Activated CD8-positive, alpha-beta memory T cell treated with anti-CD3 and anti-CD28 coated beads for 36 hours (primary cell): ENCODE measurements around the gene TAOK1. TPM values are rescaled to one million over a fixed set of nuclear protein-coding genes. Genes with fewer than 3 reads are reported as not detected.

Experiments used
- CTCF ChIA-PET: fragments of 350-600 bp; sonication (Branson Sonifier 250); formaldehyde crosslinking; loops from one replicate; lab custom pipeline; 2021; ENCODE audit warnings: antibody characterized with exemption; lab: Charles Lee
- POLR2A ChIA-PET: fragments of 350-600 bp; sonication (Branson Sonifier 250); formaldehyde crosslinking; loops from one replicate; lab custom pipeline; 2021; ENCODE audit warnings: antibody characterized with exemption; lab: Charles Lee
- total RNA-seq, 2 experiments: library from RNA; stranded (reverse); gene quantifications; one replicate each; pipeline ENCODE4 v1.2.3, GENCODE V29; 2021

The TAOK1 gene
- total RNA-seq, 2 experiments from 2014 or later = 34.8 to 37.0 TPM

DNA sequence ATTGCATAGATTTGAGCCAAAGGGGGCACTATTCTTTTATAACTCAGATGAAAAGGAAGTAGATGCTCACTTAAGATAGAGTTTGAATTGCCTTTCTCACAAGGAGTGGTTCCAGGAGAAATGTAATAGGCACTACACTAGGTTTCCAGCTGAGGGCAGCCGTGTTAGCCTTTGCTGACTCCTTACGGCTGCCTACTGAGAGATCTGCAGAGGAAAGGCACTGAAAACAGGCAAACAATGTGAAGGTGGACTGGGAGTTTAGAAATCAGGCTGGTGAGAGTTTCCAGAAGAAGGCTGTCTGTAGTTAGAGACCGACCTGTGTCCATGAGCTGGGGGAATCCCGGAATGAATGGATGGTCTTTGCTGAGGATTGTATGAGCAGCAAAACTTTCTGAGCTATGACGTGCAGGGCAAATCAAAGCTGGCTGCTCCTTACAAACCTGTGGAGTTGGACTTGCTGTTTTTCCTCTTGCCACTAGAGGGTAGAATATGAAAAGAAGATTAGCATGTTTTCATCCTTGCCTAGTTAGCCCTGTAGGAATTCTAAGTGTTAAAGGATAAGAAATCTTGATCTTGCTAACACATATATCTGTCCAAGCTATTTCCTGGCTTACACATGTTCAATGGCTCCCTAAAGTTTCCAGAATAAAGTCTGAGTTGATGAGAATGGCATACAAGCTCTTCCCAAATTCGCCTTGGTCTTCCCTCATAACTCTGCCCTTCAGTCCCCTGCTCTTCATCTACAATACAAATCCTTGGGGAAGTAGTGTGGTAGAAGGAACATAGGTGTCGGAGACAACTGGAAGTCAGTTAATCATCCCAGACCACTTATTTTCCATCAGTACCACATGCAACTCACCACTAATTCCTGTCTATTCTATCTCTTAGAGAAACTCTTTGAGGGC, 20.1 kb upstream of the TAOK1 start:
- POLR2A ChIA-PET = interaction anchor here (1.0 kb wide), 1 partner anchor 197 kb away, joined by 4 read pairs; the partner anchor contains the start of gene ABHD15

DNA sequence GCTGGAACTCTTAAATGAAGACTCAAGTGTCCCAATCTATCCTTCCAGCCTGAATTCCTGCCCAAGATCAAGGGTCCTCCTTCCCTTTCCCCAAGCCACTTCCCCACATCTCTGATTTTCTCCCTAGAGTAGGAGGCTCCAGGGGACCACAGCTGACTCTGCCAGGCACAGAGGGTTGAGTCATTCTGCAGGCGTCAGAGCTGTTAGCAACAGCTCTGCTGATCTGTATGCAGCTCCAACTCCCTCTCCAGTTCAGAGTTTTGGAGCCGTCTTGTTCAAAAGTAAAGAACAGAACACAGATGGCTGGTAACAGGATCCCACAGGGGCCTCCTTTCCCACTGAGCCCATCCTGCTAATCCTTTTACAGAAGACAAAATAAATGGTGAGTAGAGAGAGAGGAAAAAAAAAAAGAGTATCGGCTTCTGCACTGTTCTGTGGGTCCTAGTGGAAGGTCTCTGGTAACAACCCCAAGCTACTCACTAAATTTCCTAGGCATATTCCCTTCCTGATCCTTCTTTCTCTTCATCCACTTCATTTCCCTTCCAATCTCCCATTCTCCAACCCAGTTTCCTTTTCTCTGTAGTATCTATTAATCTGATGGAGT, 13.4 kb upstream of the TAOK1 start:
- CTCF ChIA-PET = interaction anchor here (0.6 kb wide), 1 partner anchor 29 kb away, joined by 3 read pairs; no protein-coding TSS in a partner anchor
- POLR2A ChIA-PET = no interaction called here

More for the DNA sequence above, 20.1 kb upstream of the TAOK1 start:
- CTCF ChIA-PET = interaction anchor here (0.5 to 1.9 kb wide), 29 partner anchors 11 to 269 kb away, joined by 3 to 12 read pairs (median 4); partner anchors contain the start of gene TAOK1

DNA sequence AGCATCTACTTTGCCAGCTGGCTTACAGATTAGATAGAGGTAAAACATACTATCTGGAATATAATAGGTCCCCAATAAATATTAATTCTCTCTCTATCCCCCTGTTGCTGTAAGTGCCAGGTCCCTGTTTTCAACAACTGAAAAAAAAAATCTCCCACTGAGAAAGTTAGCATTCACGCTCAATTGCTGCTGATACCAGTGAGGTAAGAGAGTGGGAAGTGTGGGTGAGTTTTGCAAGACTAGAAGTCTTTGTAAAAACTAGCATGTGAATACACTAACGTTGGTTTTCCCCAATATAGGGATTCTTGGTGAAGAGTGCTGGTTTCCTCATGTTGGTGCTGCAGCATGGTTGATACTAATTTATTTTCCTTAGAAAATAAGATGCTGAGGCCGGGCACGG, 11.7 kb upstream of the TAOK1 start:
- CTCF ChIA-PET = interaction anchor here (0.7 kb wide), 1 partner anchor 904 kb away, joined by 3 read pairs; no protein-coding TSS in a partner anchor
- POLR2A ChIA-PET = no interaction called here

DNA sequence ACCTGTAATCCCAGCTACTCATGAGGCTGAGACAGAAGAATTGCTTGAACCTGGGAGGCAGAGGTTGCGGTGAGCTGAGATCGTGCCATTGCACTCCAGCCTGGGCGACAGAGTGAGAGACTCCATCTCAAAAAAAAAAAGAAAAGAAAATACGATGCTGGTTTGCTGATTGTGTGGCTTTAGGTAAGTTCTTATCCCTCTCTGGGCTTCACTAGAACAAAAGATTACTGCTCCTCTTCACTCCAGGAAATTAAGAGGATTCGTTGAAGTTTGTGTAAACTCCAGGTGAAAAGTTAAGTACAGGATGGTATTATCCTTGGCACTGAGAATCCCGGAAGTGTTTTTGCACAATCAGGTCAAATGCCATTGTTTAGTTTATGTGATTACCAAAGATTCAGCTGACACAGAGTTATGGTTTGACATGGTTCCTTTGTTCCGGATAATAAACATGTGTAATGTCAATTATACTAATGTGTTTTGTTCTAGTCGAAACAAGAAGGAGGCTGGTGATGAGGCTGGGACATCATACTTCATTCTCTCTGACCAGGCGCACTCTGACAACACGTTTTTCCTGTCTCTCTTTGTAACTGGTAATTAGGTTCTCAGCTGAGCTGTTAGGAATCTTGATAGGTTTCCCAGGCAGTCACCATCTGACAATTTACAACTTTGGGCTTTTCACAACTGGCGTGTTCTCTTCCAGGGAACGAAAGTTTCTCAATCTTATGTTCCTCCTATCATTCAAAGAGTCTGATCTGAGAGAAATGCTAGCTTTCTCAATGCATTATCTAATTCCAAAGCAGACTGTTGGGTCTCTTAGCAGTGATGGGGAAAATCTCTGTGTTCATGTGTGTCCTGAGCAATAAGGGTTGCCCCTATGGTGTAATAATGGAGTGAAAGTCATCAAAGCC, 10.8 kb upstream of the TAOK1 start:
- POLR2A ChIA-PET = no interaction called here
- CTCF ChIA-PET = interaction anchor here (0.5 kb wide), 1 partner anchor 398 kb away, joined by 3 read pairs; no protein-coding TSS in a partner anchor

DNA sequence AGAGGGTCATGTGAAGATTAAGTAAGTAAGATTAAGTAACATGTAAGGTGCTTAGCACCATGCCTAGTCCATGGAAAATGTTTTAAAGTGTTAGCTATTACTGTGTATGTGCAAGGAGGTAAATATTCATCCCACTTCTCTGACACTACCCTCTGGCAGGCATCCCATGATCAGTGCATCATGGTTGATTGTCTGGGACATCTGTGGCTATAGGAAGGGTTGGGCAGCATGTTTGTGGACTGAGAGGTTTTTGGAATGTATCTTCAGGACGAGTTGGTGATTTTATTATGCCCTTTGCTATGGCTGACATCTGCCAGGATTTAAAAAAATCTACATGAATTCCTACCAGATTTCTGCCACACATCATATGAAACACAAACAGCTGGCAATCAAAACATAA, 6.5 kb upstream of the TAOK1 start:
- CTCF ChIA-PET = interaction anchor here (0.9 to 1.5 kb wide), 2 partner anchors 14 to 71 kb away, joined by 3 to 4 read pairs; no protein-coding TSS in a partner anchor
- POLR2A ChIA-PET = no interaction called here

DNA sequence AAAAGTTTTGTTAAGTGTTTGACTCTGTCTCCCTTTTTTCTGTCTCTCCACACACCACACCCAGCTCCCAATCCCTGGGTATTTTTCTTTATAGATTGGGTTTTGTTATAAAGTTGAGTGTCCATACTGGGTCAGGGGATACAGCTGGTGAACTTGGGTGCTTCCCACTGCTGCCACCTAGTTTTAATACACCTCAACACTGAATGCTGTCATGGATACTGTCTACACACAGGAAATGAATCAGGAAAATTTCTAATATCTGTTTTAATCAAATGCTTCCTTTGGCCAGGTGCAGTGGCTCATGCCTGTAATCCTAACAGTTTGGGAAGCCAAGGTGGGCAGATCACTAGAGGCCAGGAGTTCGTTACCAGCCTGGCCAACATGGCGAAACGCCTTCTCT, 5.3 kb upstream of the TAOK1 start:
- CTCF ChIA-PET = interaction anchor here (0.6 kb wide), 1 partner anchor 83 kb away, joined by 3 read pairs; no protein-coding TSS in a partner anchor
- POLR2A ChIA-PET = interaction anchor here (0.5 kb wide), 1 partner anchor 46 kb away, joined by 3 read pairs; no protein-coding TSS in a partner anchor

DNA sequence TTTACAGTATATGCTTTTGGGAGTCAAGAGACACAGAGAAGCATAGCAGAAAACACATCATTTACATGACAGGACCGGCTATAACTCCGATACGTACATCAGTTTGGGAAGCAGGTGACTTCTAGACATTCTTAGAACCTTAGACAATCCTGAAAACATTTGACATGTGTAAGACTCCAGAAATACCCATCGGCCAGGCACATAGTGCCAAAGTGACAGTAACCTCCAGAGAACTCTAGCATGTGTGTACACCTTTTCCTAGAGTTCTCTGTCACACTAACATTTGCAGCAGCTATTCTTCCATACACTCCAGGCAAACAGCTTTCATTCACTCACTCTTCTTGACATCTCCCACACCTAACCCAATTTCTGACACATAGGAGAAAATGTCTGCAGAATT, 3.4 kb upstream of the TAOK1 start:
- CTCF ChIA-PET = interaction anchor here (0.6 to 1.1 kb wide), 3 partner anchors 241 to 820 kb away, joined by 3 to 4 read pairs (median 3); no protein-coding TSS in a partner anchor
- POLR2A ChIA-PET = no interaction called here

DNA sequence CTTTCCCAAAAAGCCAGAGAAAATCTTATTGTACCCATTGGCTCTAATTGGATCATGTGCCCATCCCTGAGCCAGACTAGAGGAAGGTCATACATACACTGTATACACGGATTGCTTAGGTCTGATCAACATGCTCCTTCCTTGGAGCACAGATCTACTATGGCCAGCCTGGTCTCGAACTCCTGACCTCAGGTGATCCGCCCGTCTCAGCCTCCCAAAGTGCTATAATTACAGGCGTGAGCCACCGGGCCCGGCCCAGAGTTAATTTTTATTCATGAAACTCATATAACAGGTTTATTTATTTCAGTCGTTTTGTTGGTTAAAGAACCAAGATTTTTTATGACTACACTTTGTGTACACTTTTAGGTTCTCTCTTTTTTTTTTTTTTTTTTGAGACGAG, 1.2 kb upstream of the TAOK1 start:
- POLR2A ChIA-PET = no interaction called here
- CTCF ChIA-PET = interaction anchor here (2.4 kb wide), 1 partner anchor 18 kb away, joined by 9 read pairs; no protein-coding TSS in a partner anchor

DNA sequence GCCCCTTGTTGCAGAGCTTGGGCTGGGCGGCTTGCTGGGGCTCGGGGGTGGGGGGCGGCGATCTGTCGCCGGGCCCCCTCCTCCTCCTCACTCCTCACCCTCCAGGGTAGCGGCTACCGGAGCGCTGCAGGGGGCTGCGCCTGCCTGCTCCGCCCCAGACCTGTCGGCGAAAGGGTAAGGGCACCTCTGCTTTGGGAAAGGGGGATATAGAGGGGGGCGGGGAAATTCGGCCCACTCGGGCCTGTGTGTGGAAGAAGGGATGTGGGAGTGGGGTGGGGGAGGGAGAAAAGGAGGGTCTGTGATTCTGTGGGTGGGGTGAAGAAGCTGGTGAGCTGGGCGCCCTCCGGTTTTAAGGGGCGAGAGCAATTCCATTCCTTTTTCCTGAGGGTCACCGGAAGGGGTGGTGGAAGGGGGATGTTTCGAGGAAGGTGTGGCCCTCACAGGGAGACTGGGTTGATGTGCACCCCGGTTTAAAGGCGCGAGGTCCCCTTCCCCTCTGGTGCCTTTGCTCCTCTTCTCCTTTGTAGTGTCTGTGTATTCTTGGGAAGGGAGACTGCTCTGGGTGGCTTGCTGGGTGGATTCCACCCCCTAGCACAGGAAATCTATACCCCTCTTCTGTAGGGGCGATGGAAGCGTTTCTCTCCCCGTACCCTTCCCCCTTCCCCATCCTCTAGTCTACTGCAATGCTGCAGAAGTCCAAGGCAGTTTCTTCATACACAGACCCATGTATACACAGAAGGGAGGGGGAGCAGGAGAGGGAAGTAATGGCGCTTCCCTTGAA, 878 bp downstream of the TAOK1 start:
- ChIA-PET POLR2A (interaction anchor here (0.7 kb wide), 1 partner anchor 97 kb away, joined by 3 read pairs; the partner anchor contains the start of gene NUFIP2), CTCF (interaction anchor here (1.1 to 2.4 kb wide), 2 partner anchors 20 to 44 kb away, joined by 3 to 9 read pairs; no protein-coding TSS in a partner anchor)

DNA sequence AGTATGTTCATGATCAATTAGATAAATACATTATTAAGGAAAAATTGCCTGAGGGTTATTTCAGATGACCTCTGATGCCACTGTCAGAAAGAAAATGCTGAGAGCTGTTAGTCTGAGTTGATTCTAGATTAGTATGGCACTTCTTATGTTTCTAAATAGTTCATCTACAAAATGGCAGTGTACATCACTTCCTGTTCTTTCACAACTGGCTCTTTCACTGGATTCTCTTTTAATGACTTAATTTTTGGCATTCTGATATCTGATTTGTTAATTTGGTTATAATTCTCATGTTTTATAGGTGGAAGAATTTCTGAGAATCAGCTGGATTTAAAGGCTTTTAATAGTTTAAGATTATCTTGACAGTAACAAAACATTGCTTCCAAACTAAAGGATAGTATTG, 3.3 kb downstream of the TAOK1 start:
- POLR2A ChIA-PET = interaction anchor here (0.8 kb wide), 1 partner anchor 101 kb away, joined by 3 read pairs; no protein-coding TSS in a partner anchor
- CTCF ChIA-PET = interaction anchor here (0.6 kb wide), 1 partner anchor 177 kb away, joined by 3 read pairs; no protein-coding TSS in a partner anchor

DNA sequence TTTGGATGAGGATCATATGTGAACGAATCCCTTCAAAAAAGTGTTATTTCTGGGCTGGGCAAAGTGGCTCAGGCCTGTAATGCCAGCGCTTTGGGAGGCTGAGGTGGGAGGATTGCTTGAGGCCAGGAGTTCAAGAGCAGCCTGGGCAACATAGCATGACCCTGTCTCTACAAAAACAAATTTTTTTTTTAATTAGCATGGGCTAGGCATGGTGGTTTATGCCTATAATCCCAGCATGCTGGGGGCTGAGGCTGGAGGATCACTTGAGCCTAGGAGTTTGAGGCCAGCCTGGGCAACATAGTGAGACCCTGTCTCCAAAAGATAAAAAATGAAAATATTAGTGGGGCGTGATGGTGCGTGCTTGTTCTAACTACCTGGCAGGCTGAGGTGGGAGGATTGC, 4.6 kb downstream of the TAOK1 start:
- CTCF ChIA-PET = no interaction called here
- POLR2A ChIA-PET = no interaction called here

DNA sequence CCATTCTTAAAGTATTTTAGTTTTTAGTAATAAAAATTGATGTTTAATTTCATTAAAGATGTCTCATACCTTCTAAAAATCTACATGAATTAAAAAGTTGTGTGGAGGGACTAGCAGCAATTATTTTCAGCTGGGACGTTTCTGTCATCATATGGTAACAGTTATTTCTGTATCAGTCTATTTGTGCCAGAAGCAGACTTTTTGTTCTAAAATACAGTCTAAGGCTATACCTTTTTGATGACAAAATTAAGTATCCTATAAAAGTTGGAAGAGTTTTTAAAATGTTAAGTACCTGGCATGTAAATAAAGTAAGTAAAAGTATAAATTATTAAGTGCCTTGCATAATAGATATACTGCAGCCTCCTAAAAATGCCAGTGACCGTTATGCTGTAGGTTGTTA, 5.9 kb downstream of the TAOK1 start:
- ChIA-PET POLR2A (no interaction called here), CTCF (interaction anchor here (1.3 kb wide), 1 partner anchor 26 kb away, joined by 3 read pairs; no protein-coding TSS in a partner anchor)

DNA sequence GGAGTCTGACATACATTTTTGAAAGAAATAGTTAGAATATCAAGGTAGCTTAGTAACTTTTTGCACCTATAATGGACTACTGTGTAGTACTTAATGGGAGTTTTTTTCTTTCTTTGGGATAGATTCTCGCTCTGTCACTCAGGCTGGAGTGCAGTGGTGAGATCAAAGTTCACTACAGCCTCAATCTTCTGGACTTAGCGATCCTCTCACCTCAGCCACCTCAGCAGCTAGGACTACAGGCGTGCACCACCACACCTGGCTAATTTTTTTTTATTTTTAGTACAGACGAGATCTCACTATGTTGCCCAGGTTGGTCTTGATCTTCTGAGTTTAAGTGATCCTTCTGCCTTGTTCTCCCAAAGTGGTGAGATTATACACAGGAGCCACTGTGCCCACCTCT, 9.5 kb downstream of the TAOK1 start:
- CTCF ChIA-PET = no interaction called here
- POLR2A ChIA-PET = no interaction called here

DNA sequence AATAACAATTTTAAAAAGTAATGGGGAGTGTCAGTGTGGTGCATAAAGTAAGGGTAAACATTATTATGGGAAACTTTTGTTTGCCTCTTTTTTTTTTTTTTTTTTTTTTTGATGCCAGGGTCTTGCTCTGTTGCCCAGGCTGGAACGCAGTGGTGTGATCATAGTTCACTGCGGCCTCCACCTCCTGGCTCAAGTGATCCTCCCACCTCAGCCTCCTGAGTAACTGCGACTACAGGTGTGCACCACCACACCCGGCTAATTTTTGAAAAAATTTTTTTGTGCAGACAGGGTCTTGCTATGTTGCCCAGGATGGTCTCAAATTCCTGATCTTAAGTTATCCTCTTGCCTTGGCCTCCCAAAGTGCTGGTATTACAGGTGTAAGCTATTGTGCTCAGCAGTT, 10.7 kb downstream of the TAOK1 start:
- ChIA-PET CTCF (no interaction called here), POLR2A (no interaction called here)

DNA sequence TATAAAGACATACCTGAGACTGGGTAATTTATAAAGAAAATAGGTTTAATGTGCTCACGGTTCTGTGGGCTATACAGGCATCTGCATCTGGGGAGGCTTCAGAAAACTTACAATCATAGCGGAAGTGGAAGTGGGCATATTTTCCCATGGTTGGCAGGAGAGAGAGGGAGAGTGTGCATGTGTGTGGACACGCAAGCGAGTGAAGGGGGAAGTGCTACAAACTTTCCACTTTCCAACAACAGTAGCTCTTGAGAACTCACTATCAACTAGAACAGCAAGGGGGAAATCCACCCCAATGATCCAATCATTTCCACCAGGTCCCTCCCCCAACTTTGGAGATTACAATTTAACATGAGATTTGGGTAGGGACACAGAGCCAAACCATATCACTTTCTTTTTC, 11.1 kb downstream of the TAOK1 start:
- ChIA-PET POLR2A (no interaction called here), CTCF (no interaction called here)

DNA sequence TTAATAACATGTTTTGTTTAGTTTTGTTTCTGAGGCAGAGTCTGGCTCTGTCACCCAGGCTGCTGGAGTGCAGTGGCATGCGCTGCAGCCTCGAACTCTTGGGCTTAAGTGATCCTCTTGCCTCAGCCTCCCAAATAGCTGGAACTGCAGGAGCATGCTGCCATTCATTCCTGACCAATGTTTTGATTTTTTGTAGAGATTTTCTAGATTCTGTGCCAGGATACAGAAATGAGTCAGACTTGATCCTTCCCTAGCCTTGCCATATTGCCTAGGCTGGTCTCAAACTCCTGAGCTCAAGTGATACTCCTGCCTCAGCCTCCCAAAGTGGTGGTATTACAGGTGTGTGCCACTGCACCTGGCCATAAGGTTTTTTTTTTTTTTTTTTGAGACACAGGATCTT, 17.7 kb downstream of the TAOK1 start:
- ChIA-PET CTCF (interaction anchor here (0.7 kb wide), 1 partner anchor 60 kb away, joined by 3 read pairs; no protein-coding TSS in a partner anchor), POLR2A (no interaction called here)

DNA sequence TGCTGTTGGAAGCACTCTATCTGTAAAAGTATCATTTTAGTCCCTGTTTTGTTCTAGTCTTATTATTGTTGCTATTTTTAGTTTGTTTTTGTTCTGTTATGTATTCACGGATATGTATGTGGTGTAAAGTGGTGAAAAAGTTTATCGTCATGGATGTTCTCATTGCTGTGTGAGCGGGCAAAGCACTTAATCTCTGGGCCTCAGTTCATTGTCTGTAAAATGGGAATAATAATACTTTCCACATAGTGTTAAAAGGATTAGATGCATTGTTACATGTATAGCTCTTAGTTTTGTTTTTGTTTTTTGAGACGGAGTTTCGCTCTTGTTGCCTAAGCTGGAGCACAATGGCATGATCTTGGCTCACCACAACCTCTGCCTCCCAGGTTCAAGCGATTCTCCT, 19.8 kb downstream of the TAOK1 start:
- CTCF ChIA-PET = no interaction called here

More for the DNA sequence above, 19.8 kb downstream of the TAOK1 start:
- POLR2A ChIA-PET = no interaction called here
